ENCODE data around the gene TSR2.

GRCh38 chrX:54419559-54420302 lies 20.5 kb upstream of the TSR2 start:
- TF ChIP-seq CTCF (IDR thresholded peaks at IDR 0.05 in 4 of 5, conservative IDR thresholded peaks at IDR 0.05 in 1 of 5) (no peak), POLR2A (IDR thresholded peaks at IDR 0.05) (no peak)
